Esophagus squamous epithelium (tissue), 4 donors: Measurements from ENCODE around the gene SYNDIG1L.

Experiments used
- CTCF ChIP-seq, 6 experiments: fragments of 450-650 bp in 4 of 6; fragments of 200-600 bp in 2 of 6; sonication (generic) in 2 of 6; IDR thresholded peaks; one replicate each; pipeline ENCODE4 v1.5.1; 2016 to 2019; ENCODE audit warnings: antibody characterized with exemption in 6 of 6, mild to moderate bottlenecking in 4 of 6, moderate library complexity in 4 of 6
- POLR2A ChIP-seq, 4 donors: fragments of 450-650 bp; IDR thresholded peaks; one replicate each; pipeline ENCODE4 v1.6.1; 2017; ENCODE audit warnings: antibody characterized with exemption in 4 of 4, mild to moderate bottlenecking in 4 of 4, moderate library complexity in 3 of 4

- TF ChIP-seq CTCF (IDR thresholded peaks at IDR 0.05) = no peak
- no peak for TF ChIP-seq POLR2A (IDR thresholded peaks at IDR 0.05)
Measured at GRCh38 chr14:74417201-74417600, 8.8 kb downstream of the SYNDIG1L start.
